Activated CD4-positive, alpha-beta T cell treated with anti-CD3 and anti-CD28 coated beads, Interleukin-2, amount 10 ng/mL, durations not matched to agents 24 days and 14 days (primary cell): Measurements from ENCODE around the gene ZZZ3. TPM values are rescaled to one million over a fixed set of nuclear protein-coding genes. Genes with fewer than 3 reads are reported as not detected.
"Not testable (repeated sequence)": the region's sequence is repeated elsewhere in the genome, so short reads cannot be mapped to it uniquely, and the experiment has no call there.

ENCODE experiments used
- DNase-seq: peaks from one replicate; pipeline ENCODE4 v3.0.0; 2022
- H3K27ac Mint-ChIP-seq: one replicate; pipeline ENCODE4 v1.8.0; 2022; ENCODE audit warnings: mild to moderate bottlenecking, mixed read lengths
- H3K27me3 Mint-ChIP-seq: one replicate; pipeline ENCODE4 v1.8.0; 2022; ENCODE audit warnings: mixed read lengths
- H3K36me3 Mint-ChIP-seq: one replicate; pipeline ENCODE4 v1.8.0; 2022; ENCODE audit warnings: low read depth, mild to moderate bottlenecking, mixed read lengths
- H3K4me1 Mint-ChIP-seq: one replicate; pipeline ENCODE4 v1.8.0; 2021; ENCODE audit warnings: mixed read lengths
- H3K4me3 Mint-ChIP-seq: one replicate; pipeline ENCODE4 v1.8.0; 2022; ENCODE audit warnings: mild to moderate bottlenecking, moderate library complexity, mixed read lengths
- H3K9me3 Mint-ChIP-seq: one replicate; pipeline ENCODE4 v1.8.0; 2021; ENCODE audit warnings: mixed read lengths
- intact Hi-C: fragments of 100-400 bp; cut with micrococcal nuclease; formaldehyde crosslinking; loops from one replicate; pipeline ENCODE4 v1.15.1; 2023
- total RNA-seq: library from RNA; stranded (reverse); gene quantifications from 2 replicates; pipeline ENCODE4 v1.2.3, GENCODE V29; 2022

The ZZZ3 gene
- total RNA-seq: 36.9 and 41.6 TPM in 2 replicates

- Mint-ChIP-seq H3K4me1 (peaks cover 23% of the 10 kb centered on the region), H3K4me3 (peak within 1 kb of the TSS; percentile 91), H3K9me3 (no peaks in the 10 kb centered on the region), H3K27me3 (no peaks in the 10 kb centered on the region), H3K27ac (peak within 1 kb of the TSS; percentile 94), H3K36me3 (peaks cover 9% of the 10 kb centered on the region)
- intact Hi-C loops: loop anchor here (1.0 to 10.0 kb wide), 10 partner anchors 77 to 1958 kb away; partner anchors contain the start of genes ACADM, DNAJB4, FUBP1 and IFI44L
- DNase-seq: peak; percentile 98
Observed at GRCh38 chr1:77682460-77683159, at the start of gene ZZZ3. Gene ZZZ3, minus strand, starts transcription at chr1:77682658. Its CDS starts 49,304 bp downstream, at chr1:77633354.

- DNase-seq: no peak
Observed at GRCh38 chr1:77732090-77732489, 49.6 kb upstream of the ZZZ3 start.

GRCh38 chr1:77725706-77726105 lies 43.2 kb upstream of the ZZZ3 start:
- Mint-ChIP-seq H3K4me1 (no peaks in the 10 kb centered on the region), H3K4me3 (no peak overlapping the region), H3K27ac (no peak overlapping the region), H3K36me3 (peaks cover 61% of the 10 kb centered on the region), H3K9me3 (no peaks in the 10 kb centered on the region), H3K27me3 (no peaks in the 10 kb centered on the region)
- intact Hi-C loops: no loop called here
- DNase-seq: no peak

More at GRCh38 chr1:77732090-77732489, 49.6 kb upstream of the ZZZ3 start:
- no peaks in the 10 kb centered on the region for H3K4me1 Mint-ChIP-seq
- intact Hi-C loops: no loop called here
- no peak overlapping the region for H3K27ac Mint-ChIP-seq
- H3K4me3 Mint-ChIP-seq: no peak overlapping the region
- H3K27me3 Mint-ChIP-seq: no peaks in the 10 kb centered on the region
- H3K9me3 Mint-ChIP-seq: no peaks in the 10 kb centered on the region
- H3K36me3 Mint-ChIP-seq: peaks cover 36% of the 10 kb centered on the region

- DNase-seq: no peak
- peaks cover 51% of the 10 kb centered on the region for H3K36me3 Mint-ChIP-seq
- no peaks in the 10 kb centered on the region for H3K4me1 Mint-ChIP-seq
- no peak overlapping the region for H3K27ac Mint-ChIP-seq
- H3K9me3 Mint-ChIP-seq: no peaks in the 10 kb centered on the region
- H3K27me3 Mint-ChIP-seq: no peaks in the 10 kb centered on the region
- intact Hi-C loops: no loop called here
- H3K4me3 Mint-ChIP-seq: no peak overlapping the region
Observed at GRCh38 chr1:77718181-77718580, 35.7 kb upstream of the ZZZ3 start.

GRCh38 chr1:77716065-77716464 lies 33.6 kb upstream of the ZZZ3 start:
- DNase-seq: no peak
- no peaks in the 10 kb centered on the region for H3K27me3 Mint-ChIP-seq
- H3K4me1 Mint-ChIP-seq: no peaks in the 10 kb centered on the region
- peaks cover 46% of the 10 kb centered on the region for H3K36me3 Mint-ChIP-seq
- intact Hi-C loops: no loop called here
- no peak overlapping the region for H3K27ac Mint-ChIP-seq
- H3K4me3 Mint-ChIP-seq: no peak overlapping the region
- no peaks in the 10 kb centered on the region for H3K9me3 Mint-ChIP-seq

GRCh38 chr1:77709727-77710126 lies 27.3 kb upstream of the ZZZ3 start:
- Mint-ChIP-seq H3K4me3 (no peak overlapping the region), H3K9me3 (no peaks in the 10 kb centered on the region), H3K27ac (no peak overlapping the region), H3K36me3 (peaks cover 55% of the 10 kb centered on the region), H3K4me1 (no peaks in the 10 kb centered on the region), H3K27me3 (no peaks in the 10 kb centered on the region)
- intact Hi-C loops: no loop called here
- DNase-seq: no peak

- Mint-ChIP-seq H3K4me1 (peaks cover 2% of the 10 kb centered on the region), H3K36me3 (peaks cover 35% of the 10 kb centered on the region), H3K27me3 (no peaks in the 10 kb centered on the region), H3K27ac (no peak overlapping the region), H3K9me3 (no peaks in the 10 kb centered on the region), H3K4me3 (no peak overlapping the region)
- intact Hi-C loops: no loop called here
- no peak for DNase-seq
Observed at GRCh38 chr1:77706321-77706720, 23.9 kb upstream of the ZZZ3 start.

GRCh38 chr1:77704736-77705135 lies 22.3 kb upstream of the ZZZ3 start:
- no peaks in the 10 kb centered on the region for H3K27me3 Mint-ChIP-seq
- intact Hi-C loops: no loop called here
- DNase-seq: no peak
- H3K4me1 Mint-ChIP-seq: peaks cover 2% of the 10 kb centered on the region
- H3K36me3 Mint-ChIP-seq: peaks cover 29% of the 10 kb centered on the region
- H3K9me3 Mint-ChIP-seq: peaks cover 1% of the 10 kb centered on the region
- H3K27ac Mint-ChIP-seq: no peak overlapping the region
- H3K4me3 Mint-ChIP-seq: no peak overlapping the region

GRCh38 chr1:77699673-77700072 lies 17.2 kb upstream of the ZZZ3 start:
- peaks cover 23% of the 10 kb centered on the region for H3K36me3 Mint-ChIP-seq
- H3K9me3 Mint-ChIP-seq, H3K27me3 Mint-ChIP-seq, H3K4me3 Mint-ChIP-seq, H3K27ac Mint-ChIP-seq, intact Hi-C loops, DNase-seq, H3K4me1 Mint-ChIP-seq: not testable (repeated sequence)

GRCh38 chr1:77697441-77697840 lies 15.0 kb upstream of the ZZZ3 start:
- Mint-ChIP-seq H3K4me1 (no peaks in the 10 kb centered on the region), H3K27ac (no peak overlapping the region), H3K27me3 (no peaks in the 10 kb centered on the region), H3K9me3 (peaks cover 3% of the 10 kb centered on the region), H3K4me3 (no peak overlapping the region), H3K36me3 (peaks cover 25% of the 10 kb centered on the region)
- no peak for DNase-seq
- intact Hi-C loops: no loop called here

- Mint-ChIP-seq H3K4me1 (peaks cover 1% of the 10 kb centered on the region), H3K9me3 (no peaks in the 10 kb centered on the region), H3K27me3 (no peaks in the 10 kb centered on the region), H3K27ac (no peak overlapping the region), H3K4me3 (no peak overlapping the region), H3K36me3 (peaks cover 9% of the 10 kb centered on the region)
- intact Hi-C loops: loop anchor here (10.0 kb wide), 1 partner anchor 114 kb away; no protein-coding TSS in a partner anchor
- no peak for DNase-seq
Observed at GRCh38 chr1:77688939-77689338, 6.5 kb upstream of the ZZZ3 start.

GRCh38 chr1:77687519-77687906 lies 5.1 kb upstream of the ZZZ3 start:
- Mint-ChIP-seq H3K27ac (no peak overlapping the region), H3K36me3 (peaks cover 6% of the 10 kb centered on the region), H3K4me3 (peak overlapping the region; percentile 27), H3K4me1 (peaks cover 6% of the 10 kb centered on the region), H3K27me3 (no peaks in the 10 kb centered on the region), H3K9me3 (no peaks in the 10 kb centered on the region)
- no peak for DNase-seq
- intact Hi-C loops: loop anchor here (10.0 kb wide), 1 partner anchor 113 kb away; no protein-coding TSS in a partner anchor

GRCh38 chr1:77686796-77687518 lies 4.5 kb upstream of the ZZZ3 start:
- DNase-seq: no peak
- no peak overlapping the region for H3K27ac Mint-ChIP-seq
- peaks cover 7% of the 10 kb centered on the region for H3K36me3 Mint-ChIP-seq
- H3K27me3 Mint-ChIP-seq: no peaks in the 10 kb centered on the region
- H3K4me3 Mint-ChIP-seq: no peak overlapping the region
- H3K9me3 Mint-ChIP-seq: no peaks in the 10 kb centered on the region
- H3K4me1 Mint-ChIP-seq: peaks cover 6% of the 10 kb centered on the region
- intact Hi-C loops: loop anchor here (10.0 kb wide), 1 partner anchor 112 kb away; no protein-coding TSS in a partner anchor
